DND-41 (cell line): ENCODE results near the gene HSPG2.

Experiments
- EZH2 ChIP-seq: IDR thresholded peaks from 3 replicates; pipeline ENCODE4 v1.6.1; 2012; ENCODE audit warnings: borderline replicate concordance, low read depth, mild to moderate bottlenecking, moderate library complexity, low read length, inconsistent platforms; ENCODE audit not compliant: severe bottlenecking
- TF ChIP-seq, protein P1 (sequence below): IDR thresholded peaks from 2 replicates; pipeline ENCODE4 v1.5.1; 2012; ENCODE audit warnings: borderline replicate concordance, low read length, moderate library complexity, mild to moderate bottlenecking; ENCODE audit not compliant: poor library complexity, severe bottlenecking; ENCODE audit errors: extremely low read depth

DNA sequence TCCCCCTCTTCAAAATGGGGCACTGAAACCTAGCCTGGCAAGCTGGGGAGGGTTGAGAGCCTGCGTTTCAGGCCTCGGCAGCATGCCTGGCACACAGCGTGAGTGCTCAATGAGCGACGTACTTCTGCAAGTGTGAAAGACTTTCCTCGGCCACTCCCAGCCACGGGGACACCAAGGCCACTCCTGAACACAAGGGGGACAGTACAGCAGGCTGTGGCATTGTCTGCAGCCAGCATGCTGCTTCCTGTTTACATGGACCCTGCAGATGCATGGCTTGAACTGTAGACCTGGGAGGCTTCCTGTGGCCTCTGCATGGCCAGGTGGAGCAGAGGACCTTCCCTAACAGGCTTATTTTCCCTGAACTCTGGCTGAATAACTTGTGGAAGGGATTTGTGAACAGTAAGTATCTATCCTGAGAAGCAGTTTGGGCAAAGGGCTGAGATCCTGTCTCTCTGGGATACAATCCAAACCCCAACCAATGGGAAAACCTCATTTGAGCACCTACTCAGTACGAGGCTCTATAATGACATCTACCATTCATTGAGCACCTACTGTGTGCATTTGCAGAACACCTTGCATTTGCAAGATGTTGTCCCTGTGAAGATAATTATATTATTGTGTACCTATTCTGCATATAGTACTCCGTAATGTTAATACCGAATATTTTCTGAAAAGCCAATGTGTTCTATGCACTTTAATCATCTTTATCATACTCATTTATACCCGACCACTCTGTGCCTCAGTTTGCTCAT is 9.9 kb upstream of the HSPG2 start:
- TF ChIP-seq, protein P1, sequence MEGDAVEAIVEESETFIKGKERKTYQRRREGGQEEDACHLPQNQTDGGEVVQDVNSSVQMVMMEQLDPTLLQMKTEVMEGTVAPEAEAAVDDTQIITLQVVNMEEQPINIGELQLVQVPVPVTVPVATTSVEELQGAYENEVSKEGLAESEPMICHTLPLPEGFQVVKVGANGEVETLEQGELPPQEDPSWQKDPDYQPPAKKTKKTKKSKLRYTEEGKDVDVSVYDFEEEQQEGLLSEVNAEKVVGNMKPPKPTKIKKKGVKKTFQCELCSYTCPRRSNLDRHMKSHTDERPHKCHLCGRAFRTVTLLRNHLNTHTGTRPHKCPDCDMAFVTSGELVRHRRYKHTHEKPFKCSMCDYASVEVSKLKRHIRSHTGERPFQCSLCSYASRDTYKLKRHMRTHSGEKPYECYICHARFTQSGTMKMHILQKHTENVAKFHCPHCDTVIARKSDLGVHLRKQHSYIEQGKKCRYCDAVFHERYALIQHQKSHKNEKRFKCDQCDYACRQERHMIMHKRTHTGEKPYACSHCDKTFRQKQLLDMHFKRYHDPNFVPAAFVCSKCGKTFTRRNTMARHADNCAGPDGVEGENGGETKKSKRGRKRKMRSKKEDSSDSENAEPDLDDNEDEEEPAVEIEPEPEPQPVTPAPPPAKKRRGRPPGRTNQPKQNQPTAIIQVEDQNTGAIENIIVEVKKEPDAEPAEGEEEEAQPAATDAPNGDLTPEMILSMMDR, result no peak
- TF ChIP-seq EZH2, result no peak
